IMR-90 (cell line): ENCODE data around the gene FGF6. TPM values are rescaled to one million over a fixed set of nuclear protein-coding genes. Genes with fewer than 3 reads are reported as not detected.

Source experiments
- ATAC-seq: fragments of 200-7000 bp; cut with Tn5 transposase; 2 replicates; pipeline ENCODE4 v1.9.1; 2020; ENCODE audit warnings: low read depth, mild to moderate bottlenecking, moderate library complexity
- BruUV-seq: library from RNA; stranded (reverse); fragments of 400-500 nt; replicated peaks from 2 replicates; lab custom pipeline; 2021; lab: Mats Ljungman, UMichigan
- CTCF ChIA-PET: fragments of 300-600 bp; formaldehyde crosslinking; extraction: SDS; loops from one replicate; lab custom pipeline; 2021; ENCODE audit warnings: antibody characterized with exemption; lab: Yijun Ruan, JAX
- POLR2A ChIA-PET: fragments of 300-600 bp; sonication (Branson Sonifier 250); formaldehyde crosslinking; loops from one replicate; lab custom pipeline; 2022; ENCODE audit warnings: antibody characterized with exemption; ENCODE audit not compliant: unreplicated experiment; lab: Charles Lee
- DNase-seq: peaks from one replicate; pipeline ENCODE4 v3.0.0; 2013
- H2AFZ ChIP-seq: replicated peaks from 2 replicates; pipeline ENCODE3; 2013; ENCODE audit warnings: low read length, mild to moderate bottlenecking; ENCODE audit not compliant: poor library complexity
- H2AK5ac ChIP-seq: 2 replicates; pipeline ENCODE4 v1.6.1; 2013; ENCODE audit warnings: low read depth, low read length, inconsistent platforms
- H2AK9ac ChIP-seq: replicated peaks from 2 replicates; pipeline ENCODE3; 2013; ENCODE audit warnings: mild to moderate bottlenecking, low read depth, low read length, moderate library complexity; ENCODE audit not compliant: poor library complexity
- H2BK120ac ChIP-seq: 2 replicates; pipeline ENCODE4 v1.6.1; 2013; ENCODE audit warnings: low read depth, low read length, inconsistent platforms
- H2BK15ac ChIP-seq: 3 replicates; pipeline ENCODE4 v1.6.1; 2013; ENCODE audit warnings: low read depth, low read length, inconsistent platforms
- H2BK20ac ChIP-seq: 2 replicates; pipeline ENCODE4 v1.6.1; 2013; ENCODE audit warnings: low read depth, mild to moderate bottlenecking, inconsistent platforms, low read length, moderate library complexity
- H2BK5ac ChIP-seq: 2 replicates; pipeline ENCODE4 v1.6.1; 2013; ENCODE audit warnings: mild to moderate bottlenecking, low read depth, low read length, inconsistent platforms; ENCODE audit not compliant: poor library complexity, severe bottlenecking
- H3K14ac ChIP-seq: replicated peaks from 2 replicates; pipeline ENCODE4 v1.6.1; 2013; ENCODE audit warnings: low read depth, low read length, inconsistent platforms
- H3K18ac ChIP-seq: 2 replicates; pipeline ENCODE4 v1.6.1; 2013; ENCODE audit warnings: low read depth, low read length, control low read depth
- H3K23ac ChIP-seq: 2 replicates; pipeline ENCODE4 v1.6.1; 2013; ENCODE audit warnings: low read depth, low read length, inconsistent platforms
- H3K27ac ChIP-seq: 2 replicates; pipeline ENCODE4 v1.5.1; 2013; ENCODE audit warnings: mild to moderate bottlenecking, control low read depth, low read length; ENCODE audit not compliant: insufficient read depth
- H3K27me3 ChIP-seq: 2 replicates; pipeline ENCODE4 v1.6.1; 2013; ENCODE audit warnings: low read length; ENCODE audit not compliant: control insufficient read depth, insufficient read depth
- H3K36me3 ChIP-seq: 2 replicates; pipeline ENCODE4 v1.6.1; 2013; ENCODE audit warnings: low read length, mixed read lengths; ENCODE audit not compliant: control insufficient read depth, insufficient read depth
- H3K4ac ChIP-seq: 2 replicates; pipeline ENCODE4 v1.6.1; 2013; ENCODE audit warnings: low read depth, low read length, inconsistent platforms
- H3K4me1 ChIP-seq: 2 replicates; pipeline ENCODE4 v1.6.1; 2013; ENCODE audit warnings: low read length, mixed read lengths; ENCODE audit not compliant: control insufficient read depth, insufficient read depth
- H3K4me2 ChIP-seq: 2 replicates; pipeline ENCODE4 v1.6.1; 2013; ENCODE audit warnings: low read depth, mild to moderate bottlenecking, control low read depth, low read length, moderate library complexity
- H3K4me3 ChIP-seq: 2 replicates; pipeline ENCODE4 v1.5.1; 2013; ENCODE audit warnings: low read depth, mild to moderate bottlenecking, control low read depth, low read length, moderate library complexity; ENCODE audit not compliant: insufficient read depth
- H3K56ac ChIP-seq: 2 replicates; pipeline ENCODE4 v1.6.1; 2013; ENCODE audit warnings: low read length, inconsistent platforms; ENCODE audit not compliant: insufficient read depth; ENCODE audit errors: extremely low read depth
- H3K79me1 ChIP-seq, 2 experiments: 2 replicates each; pipeline ENCODE4 v1.6.1; 2013; ENCODE audit warnings: low read length in 2 of 2, inconsistent platforms in 1 of 2, low read depth in 1 of 2
- H3K9ac ChIP-seq: 2 replicates; pipeline ENCODE4 v1.6.1; 2013; ENCODE audit warnings: low read depth, low read length, control low read depth
- H3K9me1 ChIP-seq: 2 replicates; pipeline ENCODE4 v1.6.1; 2013; ENCODE audit warnings: low read length, inconsistent platforms; ENCODE audit not compliant: insufficient read depth
- H3K9me3 ChIP-seq: 2 replicates; pipeline ENCODE4 v1.6.1; 2013; ENCODE audit warnings: low read length; ENCODE audit not compliant: control insufficient read depth, insufficient read depth
- H4K20me1 ChIP-seq: 2 replicates; pipeline ENCODE4 v1.6.1; 2013; ENCODE audit warnings: low read length, inconsistent platforms; ENCODE audit not compliant: insufficient read depth
- H4K5ac ChIP-seq: 2 replicates; pipeline ENCODE4 v1.6.1; 2013; ENCODE audit warnings: mild to moderate bottlenecking, low read depth, low read length, control low read depth
- H4K8ac ChIP-seq, 2 experiments: 2 replicates each; pipeline ENCODE4 v1.6.1; 2013; ENCODE audit warnings: low read depth in 2 of 2, low read length in 2 of 2, control low read depth in 1 of 2, inconsistent platforms in 1 of 2
- H4K91ac ChIP-seq: 2 replicates; pipeline ENCODE4 v1.6.1; 2013; ENCODE audit warnings: low read depth, low read length, inconsistent platforms; ENCODE audit not compliant: insufficient read depth
- MXI1 ChIP-seq: IDR thresholded peaks from 2 replicates; pipeline ENCODE4 v1.6.1; 2012; ENCODE audit warnings: low read depth, mild to moderate bottlenecking, low read length, moderate library complexity, borderline replicate concordance
- NFE2L2 ChIP-seq: fragments of 150-350 bp; IDR thresholded peaks from 2 replicates; pipeline ENCODE4 v1.6.1; 2016; ENCODE audit warnings: low read depth, mild to moderate bottlenecking, low read length
- POLR2A ChIP-seq: IDR thresholded peaks from 2 replicates; pipeline ENCODE4 v1.6.1; 2012; ENCODE audit warnings: mild to moderate bottlenecking, low read depth, low read length
- RAD21 ChIP-seq: IDR thresholded peaks from 2 replicates; pipeline ENCODE4 v1.6.1; 2012; ENCODE audit warnings: low read length, improper control_type of control experiment
- RCOR1 ChIP-seq: IDR thresholded peaks from 2 replicates; pipeline ENCODE4 v1.6.1; 2012; ENCODE audit warnings: mild to moderate bottlenecking, low read length, improper control_type of control experiment; ENCODE audit not compliant: insufficient replicate concordance
- RFX5 ChIP-seq: IDR thresholded peaks from 2 replicates; pipeline ENCODE4 v1.8.0; 2012; ENCODE audit warnings: low read depth, mild to moderate bottlenecking, low read length, moderate library complexity
- USF2 ChIP-seq: fragments of 150-350 bp; IDR thresholded peaks from 2 replicates; pipeline ENCODE4 v1.6.1; 2017; ENCODE audit warnings: mild to moderate bottlenecking, antibody characterized with exemption, low read length, low read depth
- WGBS, 2 experiments: methylation state at CpG; one replicate each; pipeline versions ENCODE4 v1.1.5 to v1.1.7; 2013; ENCODE audit warnings: missing lambda C conversion rate in 2 of 2; ENCODE audit not compliant: insufficient read length in 1 of 2; ENCODE audit errors: extremely low coverage in 2 of 2; 5-methylcytosine and 5-hydroxymethylcytosine counted together
- dilution Hi-C: fragments of 300-500 bp; cut with HindIII; formaldehyde crosslinking; loops from one replicate; pipeline ENCODE4 v1.14.3; 2018; ENCODE audit warnings: low sequenced_read_pairs; ENCODE audit not compliant: unreplicated experiment
- in situ Hi-C: fragments of 300-500 bp; cut with MboI; formaldehyde crosslinking; loops from 3 replicates; pipeline ENCODE4 v1.14.3; 2019; ENCODE audit warnings: low sequenced_read_pairs, inconsistent platforms, mixed read lengths
- intact Hi-C: fragments of 100-400 bp; cut with micrococcal nuclease; formaldehyde crosslinking; loops from 2 replicates; pipeline ENCODE4 v1.10.0; 2022
- polyA plus RNA-seq, 3 experiments: library from polyadenylated mRNA; depleted of rRNA; stranded (reverse); fragments of >200 nt; gene quantifications; 2 replicates each; pipeline ENCODE4 v1.2.3, GENCODE V29; 2012; ENCODE audit warnings: low replicate concordance in 1 of 3
- total RNA-seq: library from RNA; depleted of rRNA; stranded (reverse); fragments of >200 nt; gene quantifications from 2 replicates; pipeline ENCODE4 v1.2.3, GENCODE V29; 2012

The FGF6 gene
- total and polyA plus RNA-seq, 2 of the 4 experiments (the other 2 are of a cell fraction), result not detected

- POLR2A ChIA-PET, result no interaction called here
- Histone ChIP-seq H3K9ac (no peak overlapping the region), H2BK5ac (no peak overlapping the region), H3K23ac (no peak overlapping the region), H3K27me3 (no peaks in the 10 kb centered on the region), H4K20me1 (no peaks in the 10 kb centered on the region), H2BK20ac (no peak overlapping the region), H3K9me3 (no peaks in the 10 kb centered on the region), H3K18ac (no peak overlapping the region), H3K27ac (no peak overlapping the region), H4K5ac (no peak overlapping the region), H4K8ac (no peak overlapping the region), H3K56ac (no peak overlapping the region), H3K4me3 (no peak overlapping the region), H3K9me1 (no peaks in the 10 kb centered on the region), H3K14ac (no peak overlapping the region), H2AK5ac (no peak overlapping the region), H2BK120ac (no peak overlapping the region), H3K36me3 (0 out of 2 replicates have a peak, but pooled peaks cover 4% of the 10 kb centered on the region), H4K91ac (no peak overlapping the region), H3K4ac (no peak overlapping the region), H2BK15ac (no peak overlapping the region), H2AK9ac (no peak overlapping the region), H3K4me2 (no peak overlapping the region), H2AFZ (no peak overlapping the region), H3K79me1 (no peaks in the 10 kb centered on the region), H3K4me1 (no peaks in the 10 kb centered on the region)
- BruUV-seq, result no TSS peak
- intact Hi-C loops, result no loop called here
- DNase-seq, result no peak
- no CpG with 5 or more reads among the region's 2 CpGs for WGBS, 2 experiments
- in situ Hi-C loops, result no loop called here
- no peak for ATAC-seq
- CTCF ChIA-PET, result no interaction called here
- TF ChIP-seq RAD21, result no peak
- no peak for TF ChIP-seq USF2
- TF ChIP-seq RCOR1, result no peak
- TF ChIP-seq POLR2A, result no peak
- TF ChIP-seq RFX5, result no peak
- no peak for TF ChIP-seq MXI1
- TF ChIP-seq NFE2L2, result no peak
- dilution Hi-C loops, result no loop called here
Observed at GRCh38 chr12:4489556-4489955, 43.9 kb upstream of the FGF6 start.
